Measurements from ENCODE around the gene TNFRSF4.
"Not testable (repeated sequence)": the region's sequence is repeated elsewhere in the genome, so short reads cannot be mapped to it uniquely, and the experiment has no call there.

The TNFRSF4 gene

DNA sequence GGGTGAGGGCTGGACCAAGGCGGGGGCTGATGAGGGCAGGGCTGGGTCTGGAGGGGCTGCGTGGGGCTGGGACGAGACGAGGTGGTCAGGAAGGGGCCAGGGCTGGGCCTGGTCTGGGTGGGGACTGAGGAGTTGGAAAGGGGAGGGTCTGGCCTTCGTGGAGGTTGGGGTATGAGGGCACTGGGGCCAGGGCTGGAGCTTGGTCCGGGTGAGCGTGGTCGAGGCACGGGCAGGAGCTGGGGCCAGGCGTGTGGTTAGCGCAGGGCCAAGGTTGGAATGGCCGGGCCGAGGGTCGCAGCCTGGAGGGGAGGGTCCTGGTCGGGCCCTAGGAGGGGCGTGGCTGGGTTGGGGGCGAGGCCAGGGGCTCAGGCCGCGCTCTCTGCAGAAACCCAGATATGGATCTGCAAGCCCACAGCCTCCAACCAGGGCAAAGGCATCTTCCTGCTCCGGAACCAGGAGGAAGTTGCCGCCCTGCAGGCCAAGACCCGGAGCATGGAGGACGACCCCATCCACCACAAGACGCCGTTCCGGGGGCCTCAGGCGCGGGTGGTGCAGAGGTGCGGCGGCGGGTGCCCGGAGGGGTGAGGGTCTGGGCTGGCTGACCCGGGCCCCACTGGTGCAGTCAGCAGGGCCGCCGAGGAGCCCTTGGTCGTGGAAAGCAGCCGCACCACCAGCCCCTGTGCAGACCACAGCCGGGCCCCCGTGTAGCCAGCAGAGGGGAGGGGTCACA, 31.3 kb downstream of the TNFRSF4 start:
- DNase-seq (ENCODE audit: low read depth in 2 of 2) = no peak

DNA sequence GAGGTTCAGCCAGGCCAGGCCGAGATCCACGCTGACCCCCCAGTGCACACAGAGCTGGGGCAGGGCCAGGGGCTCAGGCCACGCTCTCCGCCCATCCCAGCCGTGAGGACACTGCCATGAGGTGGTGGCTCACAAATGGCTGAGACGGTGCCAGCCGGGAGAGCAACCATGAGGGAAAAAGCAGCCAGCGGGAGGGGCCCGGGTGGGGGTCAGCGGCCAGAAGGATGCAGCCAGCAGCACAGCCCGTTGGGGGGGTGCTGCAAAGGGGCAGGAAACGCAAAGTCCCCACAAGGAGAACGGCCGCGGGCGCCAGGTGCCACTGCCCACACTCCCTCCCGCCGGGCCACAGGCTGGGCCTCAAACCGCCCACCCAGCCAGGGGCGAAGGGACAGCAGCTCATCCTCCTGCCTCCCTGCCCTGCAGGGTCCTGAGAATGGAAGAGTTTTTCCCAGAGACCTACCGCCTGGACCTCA, 32.0 kb downstream of the TNFRSF4 start:
- no peak for DNase-seq (ENCODE audit: low read depth in 2 of 2)

DNA sequence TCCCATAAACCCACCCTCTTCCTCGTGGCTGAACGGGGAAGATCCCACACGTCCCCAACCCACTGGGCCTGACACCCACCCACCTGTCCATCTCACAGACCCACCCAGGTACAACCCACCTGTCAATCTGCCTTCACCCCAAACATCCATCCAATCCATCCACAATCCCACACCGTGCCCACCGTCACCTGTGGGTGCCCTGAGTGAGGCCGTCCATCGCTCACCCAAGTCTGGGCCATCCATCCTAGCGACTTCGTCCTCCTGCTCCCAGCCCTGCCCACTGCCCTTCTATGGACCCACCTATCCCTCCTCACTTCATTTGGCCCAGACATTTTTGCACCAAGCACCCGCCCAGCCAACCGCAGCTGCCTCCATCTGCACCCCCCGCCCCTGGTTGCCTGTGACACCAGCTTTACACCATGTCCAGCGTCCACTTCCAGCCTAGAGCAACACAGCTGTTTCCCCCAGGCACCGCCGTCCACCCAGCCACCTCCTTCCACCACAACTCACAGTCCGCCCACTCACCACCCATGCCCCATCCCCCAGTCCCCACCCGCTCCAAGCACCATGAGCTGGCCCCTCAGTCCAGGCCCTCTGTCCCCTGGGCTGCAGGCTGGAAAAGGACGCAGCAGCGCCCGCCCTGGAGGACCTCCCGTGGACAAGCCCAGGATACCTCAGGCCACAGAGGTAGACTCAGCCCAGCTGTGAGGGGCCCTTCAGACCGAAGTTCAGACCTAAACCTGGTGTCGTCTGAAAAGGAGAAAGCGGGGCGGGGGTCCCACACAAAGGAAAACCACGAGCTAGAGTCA, 32.6 kb downstream of the TNFRSF4 start:
- DNase-seq (ENCODE audit: low read depth in 2 of 2) = no peak

DNA sequence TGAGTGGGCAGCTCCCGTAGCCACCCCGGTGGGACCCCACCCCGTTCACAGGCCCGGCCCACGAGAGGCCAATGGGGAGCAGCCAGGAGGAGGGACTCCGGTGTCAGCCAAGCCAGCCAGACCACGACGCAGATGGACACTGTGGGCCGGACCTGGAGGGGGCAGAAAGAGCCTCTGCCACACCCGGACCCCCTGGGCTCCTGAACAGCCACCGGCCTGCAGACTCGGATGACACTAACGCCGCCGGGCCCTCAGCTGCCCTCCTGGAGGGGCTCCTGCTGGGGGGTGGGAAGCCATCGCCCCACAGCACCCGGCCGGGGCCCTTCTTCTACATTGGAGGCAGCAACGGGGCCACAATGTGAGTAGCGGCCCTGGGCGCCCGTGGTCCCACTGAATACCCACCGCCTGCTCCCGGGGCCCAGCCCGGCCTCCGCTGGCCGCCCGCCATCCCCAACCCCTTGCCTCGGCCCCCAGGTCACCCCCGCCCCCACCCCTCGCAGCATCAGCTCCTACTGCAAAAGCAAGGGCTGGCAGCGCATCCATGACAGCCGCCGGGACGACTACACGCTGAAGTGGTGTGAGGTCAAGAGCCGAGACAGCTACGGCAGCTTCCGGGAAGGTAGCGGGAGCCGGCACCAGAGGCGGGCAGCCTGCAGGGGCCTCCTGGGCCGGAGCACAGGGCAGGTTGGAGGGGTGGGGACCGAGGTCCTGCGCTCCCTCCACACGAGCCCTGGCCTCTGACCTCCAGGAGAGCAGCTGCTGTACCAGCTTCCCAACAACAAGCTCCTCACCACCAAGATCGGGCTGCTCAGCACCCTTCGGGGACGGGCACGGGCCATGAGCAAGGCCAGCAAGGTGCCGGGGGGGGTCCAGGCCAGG, 33.7 kb downstream of the TNFRSF4 start:
- DNase-seq (ENCODE audit: low read depth in 2 of 2) = no peak

DNA sequence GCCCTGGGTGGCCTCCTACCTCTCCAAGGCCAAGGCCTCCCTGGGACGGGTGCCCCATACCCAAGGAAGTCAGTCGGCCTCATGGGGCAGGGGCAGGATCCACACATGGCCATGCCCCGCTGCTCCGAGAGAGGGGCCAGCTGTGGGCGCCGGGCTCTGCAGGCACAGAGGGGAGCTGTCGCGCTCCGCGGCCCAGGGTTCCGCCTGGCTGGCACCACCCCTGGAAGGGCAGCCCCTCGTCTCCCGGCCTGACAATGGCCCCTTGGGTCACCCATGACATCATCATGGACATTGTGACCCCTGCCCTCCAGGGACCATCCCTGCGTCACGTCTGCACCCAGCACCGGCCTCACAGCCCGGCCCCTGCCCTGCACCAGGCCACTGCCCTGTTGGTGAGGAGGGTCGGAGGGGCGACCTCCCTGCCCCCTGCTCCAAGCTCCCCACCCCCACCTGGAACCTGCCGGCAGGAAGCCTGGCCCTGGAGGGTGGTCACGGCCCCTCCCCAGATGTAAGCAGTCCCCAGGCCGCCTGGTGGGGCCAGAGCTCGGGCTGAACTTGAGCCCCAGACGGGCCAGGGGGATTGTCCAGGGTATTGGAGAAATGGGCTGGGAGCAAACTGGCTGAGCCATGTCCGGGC, 34.5 kb downstream of the TNFRSF4 start:
- DNase-seq (ENCODE audit: low read depth in 2 of 2) = no peak

DNA sequence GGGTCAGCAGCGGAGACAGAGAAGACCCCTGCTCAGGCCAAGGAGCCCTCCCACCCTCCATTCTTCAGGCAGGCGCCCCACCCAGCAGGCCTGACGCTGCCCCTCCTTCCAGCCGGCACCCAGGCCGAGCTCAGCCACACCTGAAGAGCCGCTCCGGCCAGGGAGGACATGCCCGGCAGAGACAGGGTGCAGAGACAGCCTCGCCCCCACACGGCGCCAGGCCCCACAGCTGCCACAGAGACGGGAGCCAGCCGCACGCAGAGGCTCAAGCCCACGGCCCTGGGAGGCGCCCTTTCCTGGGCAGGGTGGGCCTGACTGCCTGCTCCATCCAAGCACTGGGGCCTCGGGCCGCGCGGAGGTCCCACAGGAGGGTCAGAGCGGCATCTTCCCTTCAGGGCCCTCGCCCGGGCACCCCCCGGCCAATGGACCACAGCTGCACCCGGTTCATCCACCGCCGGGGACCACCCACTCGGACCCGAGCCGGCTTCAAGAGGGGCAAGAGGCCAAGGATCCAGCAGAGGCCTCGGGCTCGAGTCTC, 35.1 kb downstream of the TNFRSF4 start:
- DNase-seq (ENCODE audit: low read depth in 2 of 2) = no peak

DNA sequence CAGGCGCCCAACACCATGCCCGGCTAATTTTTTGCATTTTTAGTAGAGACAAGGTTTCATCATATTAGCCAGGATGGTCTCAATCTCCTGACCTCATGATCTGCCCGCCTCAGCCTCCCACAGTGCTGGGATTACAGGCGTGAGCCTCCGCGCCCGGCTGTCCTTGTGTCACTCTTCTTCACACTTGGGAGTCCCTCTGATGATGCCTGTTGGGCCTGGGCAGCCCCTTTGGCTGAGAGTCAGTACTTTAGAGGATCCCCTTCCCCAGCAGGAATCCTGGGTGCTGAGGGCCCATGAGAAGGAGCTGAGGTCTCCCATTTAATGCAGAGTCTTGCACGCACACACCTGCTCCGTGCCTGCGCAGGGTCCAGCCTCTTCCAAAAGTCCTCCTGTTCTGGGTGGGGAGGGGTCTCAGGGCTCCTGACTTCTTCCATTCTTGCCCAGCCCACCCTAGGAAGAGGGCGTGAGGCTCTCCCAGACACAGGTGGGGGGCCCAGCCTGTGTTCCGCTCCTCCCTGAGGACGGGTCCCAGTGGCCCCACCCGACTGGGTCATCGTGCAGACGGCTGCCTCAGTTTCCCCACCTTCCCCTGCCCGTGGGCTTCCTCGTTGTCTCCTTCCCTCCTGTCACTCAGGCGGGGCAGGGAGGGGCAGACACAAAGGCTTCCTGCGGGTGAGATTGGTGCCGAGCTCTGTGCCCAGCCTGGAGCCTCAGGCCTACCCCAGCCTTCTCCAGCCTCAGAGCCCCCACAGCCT, 36.3 kb downstream of the TNFRSF4 start:
- DNase-seq (ENCODE audit: low read depth in 2 of 2) = no peak

DNA sequence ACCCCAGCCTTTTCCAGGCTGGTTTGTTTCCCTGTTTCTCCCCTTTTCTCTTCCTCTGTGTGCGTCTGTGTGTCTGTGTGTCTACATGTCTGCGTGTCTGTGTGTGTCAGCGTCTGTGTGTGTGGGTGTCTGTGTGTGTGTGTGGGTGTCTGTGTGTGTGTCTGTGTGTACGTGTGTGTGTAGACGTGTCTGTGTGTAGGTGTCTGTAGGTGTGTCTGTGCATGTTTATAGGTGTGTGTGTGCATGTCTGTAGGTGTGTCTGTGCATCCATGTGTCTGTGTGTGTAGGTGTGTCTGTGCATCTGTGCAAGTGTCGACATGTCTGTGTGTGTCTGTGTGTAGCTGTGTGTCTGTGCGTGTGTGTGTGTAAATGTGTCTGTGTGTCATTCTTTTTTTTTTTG, 37.0 kb downstream of the TNFRSF4 start:
- no peak for DNase-seq (ENCODE audit: low read depth in 2 of 2)

DNA sequence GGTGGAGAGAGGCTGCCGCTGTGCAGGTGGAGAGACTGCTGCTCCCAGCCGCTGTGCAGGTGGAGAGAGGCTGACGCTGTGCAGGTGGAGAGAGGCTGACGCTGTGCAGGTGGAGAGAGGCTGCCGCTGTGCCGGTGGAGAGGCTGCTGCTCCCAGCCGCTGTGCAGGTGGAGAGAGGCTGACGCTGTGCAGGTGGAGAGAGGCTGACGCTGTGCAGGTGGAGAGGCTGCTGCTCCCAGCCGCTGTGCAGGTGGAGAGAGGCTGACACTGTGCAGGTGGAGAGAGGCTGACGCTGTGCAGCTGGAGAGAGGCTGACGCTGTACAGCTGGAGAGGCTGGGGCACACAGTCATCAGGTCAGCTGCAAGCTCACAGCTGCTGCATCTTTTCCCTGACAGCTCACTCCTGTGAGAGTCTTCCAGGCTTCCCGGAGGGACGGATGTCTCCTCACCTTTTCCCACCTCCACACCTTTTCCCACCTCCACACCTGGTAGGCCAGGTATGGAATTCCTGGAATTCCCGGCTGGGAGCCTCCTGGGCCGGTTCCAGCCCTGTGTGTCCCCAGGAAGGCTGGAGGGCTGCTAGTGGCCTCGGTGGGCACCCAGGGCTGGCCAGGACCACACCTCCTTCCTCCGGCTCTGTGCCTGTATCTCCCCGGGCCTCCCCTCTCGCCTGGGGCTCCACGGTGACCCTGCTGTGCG, 37.7 kb downstream of the TNFRSF4 start:
- not testable (repeated sequence) for DNase-seq (ENCODE audit: low read depth in 2 of 2)

DNA sequence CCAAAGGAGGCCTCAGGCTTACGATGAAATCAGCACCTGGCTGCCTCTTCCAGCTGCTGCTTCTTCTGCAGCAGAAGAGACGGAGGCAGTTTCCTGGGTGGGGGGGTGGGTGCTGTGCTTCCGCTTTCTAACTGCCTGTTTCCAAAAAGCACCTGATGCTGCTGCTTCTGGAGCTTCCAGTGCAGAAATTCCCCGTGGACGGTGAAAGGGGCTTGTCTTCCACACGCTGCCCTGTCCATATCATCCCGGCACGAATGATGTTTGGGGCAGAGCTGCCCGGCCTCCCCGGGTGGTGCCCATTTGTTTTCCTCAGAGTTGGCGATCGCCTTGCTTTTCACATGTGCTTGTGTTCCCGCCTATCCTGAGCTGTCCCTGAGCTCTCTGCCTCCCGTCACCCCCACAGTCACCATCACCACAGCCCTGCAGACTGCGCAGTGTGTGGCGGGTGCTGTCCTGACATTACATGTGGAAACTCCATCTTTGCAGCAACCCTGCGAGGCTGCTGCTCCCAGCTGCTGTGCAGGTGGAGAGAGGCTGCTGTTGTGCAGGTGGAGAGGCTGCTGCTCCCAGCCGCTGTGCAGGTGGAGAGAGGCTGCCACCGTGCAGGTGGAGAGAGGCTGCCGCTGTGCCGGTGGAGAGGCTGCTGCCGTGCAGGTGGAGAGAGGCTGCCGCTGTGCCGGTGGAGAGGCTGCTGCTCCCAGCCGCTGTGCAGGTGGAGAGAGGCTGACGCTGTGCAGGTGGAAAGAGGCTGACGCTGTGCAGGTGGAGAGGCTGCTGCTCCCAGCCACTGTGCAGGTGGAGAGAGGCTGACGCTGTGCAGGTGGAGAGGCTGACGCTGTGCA, 38.5 kb downstream of the TNFRSF4 start:
- no peak for DNase-seq (ENCODE audit: low read depth in 2 of 2)

DNA sequence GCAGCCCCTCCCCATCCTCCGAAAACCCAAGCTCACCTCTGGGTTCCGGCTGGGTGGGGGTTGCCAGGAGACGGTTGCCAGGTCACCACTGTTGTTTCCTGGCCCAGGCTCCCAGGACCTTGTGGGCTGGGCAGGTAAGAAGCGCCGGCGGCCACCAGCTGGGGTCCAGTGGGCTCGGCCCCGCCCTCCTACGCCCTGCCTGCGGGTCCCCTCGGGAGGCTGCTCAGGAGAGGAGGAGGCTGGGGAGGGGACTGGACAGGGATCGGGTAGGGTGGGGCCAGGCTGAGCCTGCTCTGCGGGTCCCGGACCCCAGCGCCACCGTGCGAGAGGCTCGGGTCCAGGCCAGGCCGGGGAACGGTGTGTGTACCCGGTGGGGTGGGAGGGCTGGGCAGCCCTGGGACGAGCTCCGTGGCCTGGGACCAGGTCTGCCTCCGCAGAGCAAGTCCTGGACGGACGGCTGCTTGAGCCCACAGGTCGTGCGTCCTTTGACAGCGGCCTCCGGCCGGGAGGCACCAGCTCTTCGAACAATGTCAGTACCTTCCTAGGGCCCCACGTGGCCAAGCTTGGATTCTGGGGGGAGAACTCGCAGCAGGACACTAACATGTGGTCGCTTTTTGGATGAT, 40.0 kb downstream of the TNFRSF4 start, which contains the start of gene TTLL10:
TSS of gene TTLL10 (plus strand) at position 88 of the 623 bp plus-strand sequence. CDS start 5,336 bp downstream, outside the sequence.
- DNase-seq (ENCODE audit: low read depth in 2 of 2) = peak in 1 of 2 donors; percentile 16

DNA sequence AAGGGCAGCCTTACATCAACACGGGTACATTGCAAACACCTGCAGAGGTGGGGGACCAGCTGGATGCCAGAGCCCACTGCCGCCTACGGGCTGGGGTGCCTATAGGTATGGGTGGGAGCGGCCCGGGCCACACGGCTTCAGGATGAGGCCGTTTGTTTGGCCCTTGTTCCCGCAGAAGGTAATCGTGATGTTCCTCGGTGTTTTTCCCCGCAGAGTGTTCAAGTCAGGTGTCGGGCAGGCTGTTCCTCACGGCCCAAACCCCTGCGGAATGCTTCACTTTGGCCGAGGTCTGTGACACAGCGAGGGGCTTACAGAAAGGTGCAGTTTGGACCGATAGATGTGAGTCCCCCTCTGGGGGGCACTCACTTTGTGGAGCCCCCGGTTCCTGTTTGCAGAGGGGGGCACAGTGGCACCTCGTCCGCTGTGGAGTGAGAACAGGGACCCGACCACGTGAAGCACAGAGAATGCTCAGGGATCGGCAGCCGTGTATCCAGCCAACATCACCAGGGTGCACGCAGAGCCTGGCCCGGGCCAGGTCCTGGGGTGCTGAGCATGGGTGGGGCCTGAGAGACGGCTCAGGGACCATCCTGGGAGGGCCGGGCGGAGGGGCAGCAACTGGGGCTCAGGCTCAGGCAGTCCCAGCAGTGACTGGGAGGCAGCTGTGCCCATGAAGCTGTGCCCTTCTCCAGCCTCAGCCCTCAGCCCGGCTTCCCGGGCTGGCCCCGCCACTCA, 40.7 kb downstream of the TNFRSF4 start:
- no peak for DNase-seq (ENCODE audit: low read depth in 2 of 2)

DNA sequence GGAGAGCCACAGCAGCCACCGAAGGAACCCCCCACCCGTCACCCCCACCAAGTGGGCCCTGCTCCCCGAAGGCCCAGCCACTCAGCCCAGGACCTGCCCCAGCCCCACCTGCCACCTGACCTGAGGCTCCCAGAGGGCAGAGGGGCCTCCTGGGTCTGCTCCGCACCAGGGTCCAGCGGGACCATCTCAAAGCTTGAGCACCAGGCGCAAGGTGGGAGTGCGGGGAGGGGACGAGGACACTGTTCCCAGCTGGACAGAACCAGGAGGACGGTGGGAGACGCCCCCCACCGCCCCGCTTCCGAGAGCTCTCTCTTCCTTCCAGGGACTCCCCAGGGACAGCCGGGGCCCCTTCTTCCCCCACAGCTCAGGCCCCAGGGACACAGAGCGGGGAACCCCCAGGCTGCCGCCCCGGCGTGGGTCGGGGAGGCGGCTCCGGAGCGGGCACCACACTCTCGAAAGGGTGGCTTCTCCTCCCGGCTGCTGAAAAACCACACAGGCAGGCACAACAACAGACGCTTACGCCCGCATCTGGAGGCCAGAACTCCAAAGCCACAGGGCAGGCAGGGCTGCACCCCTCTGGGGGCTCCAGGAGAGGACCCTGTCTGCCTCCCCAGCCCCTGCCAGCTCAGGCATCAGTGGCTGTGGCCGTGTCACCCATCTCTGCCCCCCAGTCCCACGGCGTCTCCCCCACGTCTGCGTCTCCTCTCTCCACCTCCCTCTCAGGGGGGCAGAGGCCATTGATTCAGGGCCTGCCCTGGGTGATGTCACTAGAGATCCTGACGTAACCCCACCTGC, 42.2 kb downstream of the TNFRSF4 start:
- no peak for DNase-seq (ENCODE audit: low read depth in 2 of 2)

DNA sequence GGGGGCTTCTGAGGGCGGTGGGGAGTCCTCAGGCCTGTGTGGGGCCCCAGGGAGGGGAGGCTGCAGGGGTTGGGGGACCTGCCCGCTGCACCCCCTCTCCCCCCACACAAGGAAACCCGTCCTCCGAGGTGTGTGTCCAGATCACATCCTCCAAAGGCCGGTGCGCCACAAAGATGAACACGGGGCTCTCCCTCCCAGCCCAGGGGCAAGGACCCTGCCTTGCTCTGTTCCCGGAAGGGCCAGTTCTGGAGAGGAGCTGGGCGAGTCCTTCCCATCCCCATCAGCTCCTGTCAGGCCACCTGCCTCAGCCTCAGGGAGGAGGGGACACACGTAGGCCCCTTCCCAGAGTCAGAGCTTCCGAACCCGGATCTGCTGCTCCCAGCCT, 42.8 kb downstream of the TNFRSF4 start:
- DNase-seq (ENCODE audit: low read depth in 2 of 2) = no peak

DNA sequence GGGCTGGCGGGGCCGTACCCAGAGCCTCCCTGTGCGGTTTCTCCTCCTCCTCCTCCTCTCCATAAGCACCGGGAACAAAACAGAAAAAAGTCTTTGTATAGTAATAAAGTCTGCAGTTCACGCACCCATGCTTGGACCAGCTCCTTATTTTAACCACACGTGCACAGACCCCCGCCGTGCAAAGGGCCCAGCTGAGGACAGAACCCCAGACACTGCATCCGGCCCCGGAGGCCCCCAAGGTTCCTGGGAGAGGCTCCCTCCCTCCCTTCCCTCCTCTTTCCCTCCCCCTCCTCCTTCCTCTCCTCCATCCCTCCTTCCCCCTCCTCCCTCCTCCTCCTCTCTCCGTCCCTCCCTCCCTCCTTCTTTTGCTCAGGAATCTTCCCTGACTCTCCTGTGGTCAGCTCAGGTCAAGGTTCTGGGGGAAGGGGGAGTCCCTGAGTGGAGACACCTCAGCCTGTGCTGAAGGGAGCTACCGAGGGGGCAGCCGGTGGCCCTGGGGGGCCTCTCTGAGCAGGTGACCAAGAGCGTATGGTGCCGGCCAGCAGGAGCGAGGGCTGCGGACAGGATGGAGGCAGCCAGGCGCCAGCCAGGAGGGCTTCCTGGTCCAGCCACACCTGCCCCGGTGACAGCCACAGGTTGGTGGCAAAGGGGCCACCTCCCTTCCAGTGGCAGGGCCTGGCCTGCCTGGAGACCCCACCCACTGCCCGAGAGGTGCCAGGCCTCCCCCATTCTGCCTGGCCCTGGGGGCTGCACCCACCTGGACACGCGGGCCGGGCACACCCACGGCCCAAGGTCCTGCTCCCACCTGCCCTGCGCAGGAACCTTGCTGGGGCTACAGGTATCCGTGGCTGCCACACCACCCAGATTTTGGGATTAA, 43.5 kb downstream of the TNFRSF4 start:
- no peak for DNase-seq (ENCODE audit: low read depth in 2 of 2)

Measured in activated CD8-positive, alpha-beta memory T cell treated with anti-CD3 and anti-CD28 coated beads for 4 hours (primary cell).